GM12864 (cell line): ENCODE measurements around the gene CLIC6.

Experiments used
- DNase-seq: peaks from one replicate; pipeline ENCODE4 v3.0.0-alpha.2; 2011; ENCODE audit warnings: low read depth
- H3K4me3 ChIP-seq: 2 replicates; pipeline ENCODE4 v1.5.1; 2011; ENCODE audit warnings: mild to moderate bottlenecking, low read depth, low read length, control low read depth
- CTCF ChIP-seq: IDR thresholded peaks from 2 replicates; pipeline ENCODE4 v1.5.1; 2011; ENCODE audit warnings: low read depth, mild to moderate bottlenecking, moderate library complexity, low read length, control low read depth, inconsistent platforms; ENCODE audit errors: missing control alignments

Gene CLIC6

GRCh38 chr21:34670962-34671348, 2.2 kb downstream of the CLIC6 start:
- no peak for DNase-seq
- peak overlapping the region; percentile 80 for H3K4me3 ChIP-seq
- TF ChIP-seq CTCF, result peak; percentile 37

GRCh38 chr21:34671462-34671861, 2.7 kb downstream of the CLIC6 start:
- DNase-seq, result no peak
- TF ChIP-seq CTCF, result no peak
- peak overlapping the region; percentile 80; the same call in 1 of the 2 replicates for H3K4me3 ChIP-seq

GRCh38 chr21:34671891-34672290, 3.1 kb downstream of the CLIC6 start:
- no peak overlapping the region for H3K4me3 ChIP-seq
- no peak for TF ChIP-seq CTCF
- DNase-seq, result no peak

GRCh38 chr21:34673006-34673405, 4.2 kb downstream of the CLIC6 start:
- no peak for DNase-seq
- TF ChIP-seq CTCF, result no peak
- no peak overlapping the region for H3K4me3 ChIP-seq

GRCh38 chr21:34674468-34674867, 5.7 kb downstream of the CLIC6 start:
- no peak overlapping the region for H3K4me3 ChIP-seq
- TF ChIP-seq CTCF, result no peak
- no peak for DNase-seq

GRCh38 chr21:34675871-34676270, 7.1 kb downstream of the CLIC6 start:
- TF ChIP-seq CTCF, result no peak
- H3K4me3 ChIP-seq, result no peak overlapping the region
- no peak for DNase-seq

GRCh38 chr21:34679051-34679450, 10.3 kb downstream of the CLIC6 start:
- no peak for TF ChIP-seq CTCF

More at GRCh38 chr21:34679051-34679450, 10.3 kb downstream of the CLIC6 start:
- no peak for DNase-seq
- no peak overlapping the region for H3K4me3 ChIP-seq
